HUES48 (cell line): ENCODE results near the gene CSNK1D.
"Not testable (repeated sequence)": the region's sequence is repeated elsewhere in the genome, so short reads cannot be mapped to it uniquely, and the experiment has no call there.

Experiments
- H3K27ac ChIP-seq: one replicate; pipeline ENCODE4 v1.7.0; 2013; ENCODE audit warnings: low read depth, low read length, inconsistent platforms
- H3K27me3 ChIP-seq: 2 replicates; pipeline ENCODE4 v1.6.1; 2013; ENCODE audit warnings: mild to moderate bottlenecking, low read length; ENCODE audit not compliant: control insufficient read depth, insufficient read depth
- H3K36me3 ChIP-seq: 2 replicates; pipeline ENCODE4 v1.6.1; 2013; ENCODE audit warnings: low read length; ENCODE audit not compliant: control insufficient read depth, insufficient read depth
- H3K4me1 ChIP-seq: 2 replicates; pipeline ENCODE4 v1.6.1; 2013; ENCODE audit warnings: mild to moderate bottlenecking, low read length; ENCODE audit not compliant: control insufficient read depth, insufficient read depth
- H3K4me3 ChIP-seq: 2 replicates; pipeline ENCODE4 v1.5.1; 2013; ENCODE audit warnings: mild to moderate bottlenecking, low read depth, low read length
- H3K9ac ChIP-seq: 2 replicates; pipeline ENCODE4 v1.6.1; 2013; ENCODE audit warnings: mild to moderate bottlenecking, low read depth, low read length, moderate library complexity
- H3K9me3 ChIP-seq: 2 replicates; pipeline ENCODE4 v1.6.1; 2013; ENCODE audit warnings: low read length; ENCODE audit not compliant: control insufficient read depth, insufficient read depth

Gene CSNK1D

DNA sequence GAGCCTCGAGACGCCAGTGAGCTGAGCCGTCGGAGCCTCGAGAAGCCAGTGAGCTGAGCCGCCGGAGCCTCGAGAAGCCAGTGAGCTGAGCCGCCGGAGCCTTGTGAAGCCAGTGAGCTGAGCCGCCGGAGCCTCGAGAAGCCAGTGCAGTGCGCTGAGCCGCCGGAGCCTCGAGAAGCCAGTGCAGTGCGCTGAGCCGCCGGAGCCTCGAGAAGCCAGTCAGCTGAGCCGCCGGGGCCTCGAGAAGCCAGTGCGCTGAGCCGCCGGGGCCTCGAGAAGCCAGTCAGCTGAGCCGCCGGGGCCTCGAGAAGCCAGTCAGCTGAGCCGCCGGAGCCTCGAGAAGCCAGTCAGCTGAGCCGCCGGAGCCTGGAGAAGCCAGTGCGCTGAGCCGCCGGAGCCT, 19.4 kb downstream of the CSNK1D start:
- not testable (repeated sequence) for H3K27ac ChIP-seq, H3K9ac ChIP-seq, H3K4me3 ChIP-seq, H3K4me1 ChIP-seq, H3K27me3 ChIP-seq, H3K9me3 ChIP-seq
- peaks cover 87% of the 10 kb centered on the region for H3K36me3 ChIP-seq

DNA sequence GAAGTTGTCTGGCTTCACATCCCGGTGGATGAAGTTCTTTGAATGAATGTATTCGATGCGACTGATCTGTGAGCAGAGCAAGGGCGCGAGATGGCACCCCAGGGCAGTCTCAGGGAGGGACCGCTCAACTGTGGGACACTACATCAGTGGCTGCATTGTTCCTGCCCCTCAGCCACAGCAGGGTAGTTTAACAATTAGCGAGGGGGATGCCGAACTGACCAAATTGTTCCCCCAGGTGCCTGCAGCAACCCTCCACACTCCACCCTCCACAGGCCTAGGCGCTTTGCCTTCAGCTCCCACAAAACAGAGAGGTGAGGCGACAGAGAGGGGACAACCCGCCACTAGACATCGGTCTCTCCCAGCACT, 20.3 kb downstream of the CSNK1D start:
- no peaks in the 10 kb centered on the region for H3K27me3 ChIP-seq
- H3K4me1 ChIP-seq: no peaks in the 10 kb centered on the region
- no peak overlapping the region for H3K4me3 ChIP-seq
- no peak overlapping the region for H3K9ac ChIP-seq
- H3K27ac ChIP-seq: no peak overlapping the region
- H3K36me3 ChIP-seq: peaks cover 87% of the 10 kb centered on the region
- no peaks in the 10 kb centered on the region for H3K9me3 ChIP-seq

- no peaks in the 10 kb centered on the region for H3K4me1 ChIP-seq
- no peak overlapping the region for H3K9ac ChIP-seq
- H3K27ac ChIP-seq: no peak overlapping the region
- no peaks in the 10 kb centered on the region for H3K27me3 ChIP-seq
- no peaks in the 10 kb centered on the region for H3K9me3 ChIP-seq
- no peak overlapping the region for H3K4me3 ChIP-seq
- peaks cover 88% of the 10 kb centered on the region for H3K36me3 ChIP-seq
Measured at GRCh38 chr17:82252511-82253178, 20.9 kb downstream of the CSNK1D start.

DNA sequence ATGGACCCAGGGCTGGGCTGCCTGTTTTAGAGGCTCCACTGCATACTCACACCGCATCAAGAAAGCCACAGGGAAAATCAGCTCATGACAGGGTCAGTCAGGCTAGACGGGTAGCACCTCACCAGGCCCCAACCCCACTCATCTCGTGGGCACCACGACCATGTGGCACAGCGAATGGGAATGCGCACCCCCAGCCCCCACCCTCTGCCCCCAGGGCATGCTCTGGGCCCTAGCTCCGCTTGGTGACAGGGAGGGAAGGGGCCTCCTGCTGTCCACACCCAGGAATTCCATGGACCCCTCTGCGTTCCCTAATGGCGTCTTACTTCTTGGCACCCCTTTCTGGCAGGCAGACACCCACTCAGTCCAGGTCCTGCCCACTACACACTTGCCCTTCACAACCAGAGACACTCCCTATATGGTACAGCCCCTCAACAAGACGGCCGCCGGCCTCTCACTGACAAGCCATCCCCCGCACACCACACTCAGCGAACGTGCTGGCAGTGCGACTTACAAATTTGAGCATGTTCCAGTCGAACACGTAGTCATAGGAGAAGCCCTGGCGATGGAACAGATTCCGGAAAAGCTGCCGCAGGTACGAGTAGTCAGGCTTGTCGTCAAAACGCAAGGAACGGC, 22.5 kb downstream of the CSNK1D start:
- Histone ChIP-seq H3K9me3 (no peaks in the 10 kb centered on the region), H3K4me3 (no peak overlapping the region), H3K9ac (no peak overlapping the region), H3K36me3 (peaks cover 88% of the 10 kb centered on the region), H3K4me1 (no peaks in the 10 kb centered on the region), H3K27me3 (no peaks in the 10 kb centered on the region), H3K27ac (no peak overlapping the region)

DNA sequence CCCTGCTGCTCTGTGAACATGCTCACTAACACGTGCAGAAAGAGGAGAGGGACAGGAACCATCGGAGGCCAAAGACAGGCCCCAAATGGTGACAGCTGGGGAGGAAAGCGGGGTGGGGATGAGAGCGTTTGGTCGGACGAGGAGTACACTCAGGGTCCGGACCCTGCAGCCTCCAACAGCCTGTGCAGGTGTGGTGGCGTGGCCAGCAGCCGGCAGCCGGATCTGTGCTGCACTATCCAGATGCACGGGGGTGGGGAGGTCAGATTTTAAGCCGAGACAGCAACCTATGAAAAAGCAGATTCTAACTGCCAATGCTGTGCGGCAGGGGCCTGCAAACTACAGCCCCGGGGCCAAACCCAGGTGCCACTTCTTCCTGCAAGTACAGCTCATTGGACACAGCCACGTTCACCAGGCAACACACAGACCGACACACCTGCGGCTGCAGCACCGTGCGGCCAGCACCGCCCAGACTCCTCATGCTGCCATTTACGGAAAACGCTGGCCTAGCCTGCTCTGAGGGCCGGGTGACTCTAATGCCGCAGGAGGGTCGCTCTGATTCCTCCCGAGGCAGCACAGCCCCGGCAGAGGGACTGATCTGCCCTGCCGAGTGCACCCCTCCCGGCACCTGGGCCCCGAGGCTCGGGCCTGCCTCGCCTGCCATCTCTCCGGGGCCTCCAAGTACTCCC, 23.5 kb downstream of the CSNK1D start:
- H3K4me3 ChIP-seq: no peak overlapping the region
- H3K9me3 ChIP-seq: no peaks in the 10 kb centered on the region
- no peaks in the 10 kb centered on the region for H3K4me1 ChIP-seq
- H3K9ac ChIP-seq: no peak overlapping the region
- H3K27me3 ChIP-seq: no peaks in the 10 kb centered on the region
- no peak overlapping the region for H3K27ac ChIP-seq
- peaks cover 88% of the 10 kb centered on the region for H3K36me3 ChIP-seq

DNA sequence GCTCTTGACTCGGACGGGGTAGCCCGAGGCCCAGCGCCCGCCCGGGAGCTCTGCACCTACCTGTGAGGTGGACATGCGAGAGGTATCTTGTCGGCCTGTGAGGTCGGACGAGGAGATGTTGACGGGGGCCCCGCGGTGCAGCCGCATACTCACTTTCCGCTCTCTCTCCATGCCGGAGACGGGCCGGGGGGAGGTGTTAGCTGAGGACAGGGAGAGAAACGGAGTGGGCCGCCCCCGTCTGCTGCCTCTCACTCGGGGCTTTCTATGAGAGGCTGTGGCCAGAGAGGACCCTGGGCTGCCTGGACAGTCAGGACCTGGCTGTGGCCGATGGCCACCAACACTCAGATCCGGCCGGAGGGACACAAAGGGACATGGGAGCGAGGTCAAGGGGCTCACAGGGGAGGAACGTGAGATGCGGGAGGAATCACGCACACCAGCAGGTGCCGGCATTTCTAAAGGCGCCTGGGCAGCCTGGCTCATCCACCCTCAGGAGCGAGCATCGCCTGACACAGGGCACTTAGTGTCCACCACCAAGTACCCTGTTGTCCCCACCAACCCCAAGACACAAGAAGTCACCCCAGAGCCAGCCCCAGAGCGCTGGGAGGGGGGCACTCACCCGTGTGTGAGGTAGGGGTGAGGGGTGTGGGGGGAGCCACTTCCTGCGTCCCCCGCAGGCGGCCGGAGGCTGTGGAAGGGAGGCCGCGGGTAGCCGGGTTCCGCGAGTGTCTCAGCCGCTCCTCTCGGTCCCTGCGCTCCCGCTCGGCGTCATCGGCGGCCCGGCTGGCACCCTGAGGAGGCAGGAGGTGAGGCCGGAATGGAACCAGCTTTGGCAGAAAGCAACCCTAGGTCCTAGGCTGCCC, 24.5 kb downstream of the CSNK1D start:
- H3K27ac ChIP-seq: no peak overlapping the region
- no peaks in the 10 kb centered on the region for H3K9me3 ChIP-seq
- no peak overlapping the region for H3K9ac ChIP-seq
- H3K36me3 ChIP-seq: peaks cover 96% of the 10 kb centered on the region
- no peaks in the 10 kb centered on the region for H3K27me3 ChIP-seq
- no peaks in the 10 kb centered on the region for H3K4me1 ChIP-seq
- no peak overlapping the region for H3K4me3 ChIP-seq

- no peaks in the 10 kb centered on the region for H3K4me1 ChIP-seq
- H3K9me3 ChIP-seq: no peaks in the 10 kb centered on the region
- no peaks in the 10 kb centered on the region for H3K27me3 ChIP-seq
- no peak overlapping the region for H3K9ac ChIP-seq
- peaks cover 100% of the 10 kb centered on the region for H3K36me3 ChIP-seq
- no peak overlapping the region for H3K27ac ChIP-seq
- no peak overlapping the region for H3K4me3 ChIP-seq
Measured at GRCh38 chr17:82247856-82248671, 25.4 kb downstream of the CSNK1D start.

DNA sequence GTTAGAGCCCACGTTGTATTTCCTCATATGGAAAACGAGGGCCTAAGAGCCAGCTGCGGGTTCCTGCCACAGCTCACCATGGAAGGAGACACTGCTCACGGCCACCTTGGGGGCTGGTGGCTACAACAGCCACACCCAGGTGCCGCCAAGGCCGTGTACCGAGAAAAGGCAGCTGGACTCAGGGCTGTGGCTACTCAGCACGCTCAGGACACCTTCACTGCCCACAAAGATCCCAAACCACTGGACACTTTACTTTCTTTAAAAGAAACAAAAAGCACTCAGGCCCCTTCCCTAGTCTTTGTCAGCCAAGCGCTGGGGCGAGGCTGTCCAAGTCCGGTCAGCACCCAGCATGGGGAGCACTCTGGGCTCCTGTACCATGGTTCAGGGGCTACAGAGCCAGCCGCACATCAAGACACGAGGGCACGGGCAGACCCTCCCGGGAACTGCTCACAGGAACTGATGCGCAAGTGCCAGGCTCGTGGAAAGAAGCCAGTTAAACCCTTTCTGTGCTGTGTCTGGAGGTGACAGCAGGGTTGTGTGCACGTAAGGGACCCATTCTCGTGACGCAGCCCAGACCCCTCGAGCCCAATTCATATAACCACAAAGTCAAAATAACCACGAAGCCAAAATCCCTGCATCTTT, 26.2 kb downstream of the CSNK1D start:
- no peaks in the 10 kb centered on the region for H3K4me1 ChIP-seq
- no peaks in the 10 kb centered on the region for H3K27me3 ChIP-seq
- H3K9ac ChIP-seq: no peak overlapping the region
- peaks cover 100% of the 10 kb centered on the region for H3K36me3 ChIP-seq
- no peaks in the 10 kb centered on the region for H3K9me3 ChIP-seq
- no peak overlapping the region for H3K27ac ChIP-seq
- no peak overlapping the region for H3K4me3 ChIP-seq

DNA sequence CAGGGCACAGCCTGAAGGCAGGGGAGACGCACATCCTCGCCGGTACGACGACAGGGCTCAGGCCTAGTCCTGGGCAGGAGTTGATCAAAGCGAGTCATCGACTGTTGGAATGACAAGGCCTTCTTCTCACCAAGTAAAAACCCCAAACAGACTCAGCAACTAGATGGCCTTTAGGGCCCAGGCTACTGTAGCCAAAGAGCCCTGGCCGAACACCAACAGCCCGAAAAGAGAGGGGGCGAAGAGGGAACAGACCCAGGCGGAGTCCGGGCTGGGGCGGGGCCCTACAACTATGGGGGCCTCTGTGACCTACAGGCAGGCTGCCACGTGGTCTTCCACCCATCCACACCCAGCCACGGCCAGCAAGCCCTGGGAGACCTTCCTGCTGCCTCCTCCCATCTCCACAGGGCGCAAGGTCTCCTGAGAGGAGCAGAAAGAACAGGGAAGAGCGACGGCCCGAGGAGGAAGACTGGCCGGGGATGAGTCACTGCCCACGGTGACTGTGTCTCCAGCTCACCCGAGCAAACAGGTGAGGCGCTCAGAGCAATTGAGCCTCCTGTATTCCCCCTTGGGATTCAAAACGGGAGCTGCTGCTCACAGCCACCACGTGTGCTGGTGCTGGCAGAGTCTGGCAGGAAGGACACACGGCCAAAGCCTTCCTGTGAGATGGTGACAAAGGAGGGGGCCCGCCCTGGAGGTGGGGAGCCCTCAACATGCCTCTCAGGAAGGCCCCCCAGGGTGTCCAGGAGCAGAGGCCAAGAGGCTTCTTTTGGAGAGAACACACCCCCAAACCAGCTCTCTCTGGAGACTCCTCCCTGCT, 26.9 kb downstream of the CSNK1D start:
- no peaks in the 10 kb centered on the region for H3K27me3 ChIP-seq
- H3K4me1 ChIP-seq: no peaks in the 10 kb centered on the region
- no peak overlapping the region for H3K27ac ChIP-seq
- peaks cover 92% of the 10 kb centered on the region for H3K36me3 ChIP-seq
- no peak overlapping the region for H3K9ac ChIP-seq
- no peak overlapping the region for H3K4me3 ChIP-seq
- no peaks in the 10 kb centered on the region for H3K9me3 ChIP-seq
